ENCODE data around the gene AGA. TPM values are rescaled to one million over a fixed set of nuclear protein-coding genes. Genes with fewer than 3 reads are reported as not detected.

AGA gene
- total and polyA plus RNA-seq, 2 of the 4 experiments (the other 2 are of a cell fraction) = 26.3 to 38.5 TPM

GRCh38 chr4:177489471-177490246 is 47.4 kb upstream of the AGA start:
- Histone ChIP-seq H4K20me1 (ENCODE audit: insufficient read depth, low read length) (no peaks in the 10 kb centered on the region), H3K4me3 (ENCODE audit: insufficient read depth, low read depth, low read length) (no peak overlapping the region), H2AK9ac (replicated peaks; ENCODE audit: low read depth, low read length, poor library complexity) (no peak overlapping the region), H3K18ac (ENCODE audit: low read depth, low read length) (peak overlapping the region; percentile 99), H3K27me3 (ENCODE audit: control insufficient read depth, insufficient read depth, low read length) (no peaks in the 10 kb centered on the region), H3K9me1 (ENCODE audit: insufficient read depth, low read length) (peaks cover 3% of the 10 kb centered on the region; the same call in 1 of the 2 replicates), H2AFZ (replicated peaks; ENCODE audit: low read length, poor library complexity) (no peak overlapping the region), H2BK5ac (ENCODE audit: low read depth, low read length, poor library complexity, severe bottlenecking) (peak overlapping the region; percentile 70), H3K23ac (ENCODE audit: low read depth, low read length) (no peak overlapping the region), H4K91ac (ENCODE audit: insufficient read depth, low read depth, low read length) (peak overlapping the region; percentile 31; the same call in 1 of the 2 replicates), H4K5ac (ENCODE audit: low read depth, low read length) (peak overlapping the region; percentile 92), H3K9ac (ENCODE audit: low read depth, low read length) (peak overlapping the region; percentile 37; the same call in 1 of the 2 replicates), H3K4ac (ENCODE audit: low read depth, low read length) (no peak overlapping the region; the same call in 1 of the 2 replicates), H3K9me3 (ENCODE audit: control insufficient read depth, insufficient read depth, low read length) (no peaks in the 10 kb centered on the region), H2BK20ac (ENCODE audit: low read depth, low read length) (peak overlapping the region; percentile 63; the same call in 1 of the 2 replicates), H2AK5ac (ENCODE audit: low read depth, low read length) (peak overlapping the region; percentile 47; the same call in 1 of the 2 replicates), H2BK15ac (ENCODE audit: low read depth, low read length) (peak overlapping the region; percentile 87; the same call in 2 of the 3 replicates), H3K14ac (replicated peaks; ENCODE audit: low read depth, low read length) (0 out of 2 replicates have a peak overlapping the region, but pooled peaks have one; percentile 10), H3K4me2 (ENCODE audit: low read depth, low read length) (peak overlapping the region; percentile 11; the same call in 1 of the 2 replicates), H2BK120ac (ENCODE audit: low read depth, low read length) (peak overlapping the region; percentile 28; the same call in 1 of the 2 replicates), H3K79me1 (ENCODE audit: low read depth in 1 of 2, low read length in 2 of 2) (no peaks in the 10 kb centered on the region), H3K4me1 (ENCODE audit: control insufficient read depth, insufficient read depth, low read length) (peaks cover 11% of the 10 kb centered on the region), H3K56ac (ENCODE audit: extremely low read depth, insufficient read depth, low read length) (no peak overlapping the region), H4K8ac (ENCODE audit: low read depth in 2 of 2, low read length in 2 of 2) (peak overlapping the region; percentile 32 to 44; a peak in 3 of 4 replicates), H3K36me3 (ENCODE audit: control insufficient read depth, insufficient read depth, low read length) (no peaks in the 10 kb centered on the region), H3K27ac (ENCODE audit: insufficient read depth, low read length) (peak overlapping the region; percentile 66; the same call in 1 of the 2 replicates)
- in situ Hi-C loops (cut with MboI; ENCODE audit: low sequenced_read_pairs) = no loop called here
- intact Hi-C loops (cut with micrococcal nuclease) = no loop called here
- dilution Hi-C loops (cut with HindIII; ENCODE audit: low sequenced_read_pairs, unreplicated experiment) = no loop called here
- DNase-seq (peak; percentile 85), ATAC-seq (ENCODE audit: low read depth) (peak; percentile 47)
- ChIA-PET POLR2A (ENCODE audit: unreplicated experiment) (no interaction called here), CTCF (no interaction called here)
- TF ChIP-seq FOS (IDR thresholded peaks at IDR 0.05; ENCODE audit: low read depth, low read length) = peak; percentile 23; the same call in 1 of the 2 replicates
- TF ChIP-seq MAZ (IDR thresholded peaks at IDR 0.05; ENCODE audit: borderline replicate concordance, low read depth, low read length) = no peak
- TF ChIP-seq ELK1 (IDR thresholded peaks at IDR 0.05; ENCODE audit: borderline replicate concordance, low read depth, low read length) = no peak
- BruUV-seq (replicated peaks) = no TSS peak
- no CpG with 5 or more reads among the region's 1 CpG for WGBS, 2 experiments (ENCODE audit: extremely low coverage in 2 of 2, insufficient read length in 1 of 2)
